DOHH2 (cell line): ENCODE measurements around the gene CHERP.

Experiments used
- EZH2phosphoT487 ChIP-seq: fragments of 200-600 bp; sonication (generic); IDR thresholded peaks from 2 replicates; pipeline ENCODE4 v1.6.1; 2017; ENCODE audit warnings: borderline replicate concordance, mild to moderate bottlenecking, antibody characterized with exemption, low read length, moderate library complexity, mixed read lengths
- TF ChIP-seq, protein P1 (sequence below): fragments of 200-600 bp; sonication (generic); IDR thresholded peaks from one replicate; pipeline ENCODE4 v1.5.1; 2014; ENCODE audit warnings: antibody characterized with exemption, mild to moderate bottlenecking, low read depth, low read length; ENCODE audit not compliant: poor library complexity, severe bottlenecking

DNA sequence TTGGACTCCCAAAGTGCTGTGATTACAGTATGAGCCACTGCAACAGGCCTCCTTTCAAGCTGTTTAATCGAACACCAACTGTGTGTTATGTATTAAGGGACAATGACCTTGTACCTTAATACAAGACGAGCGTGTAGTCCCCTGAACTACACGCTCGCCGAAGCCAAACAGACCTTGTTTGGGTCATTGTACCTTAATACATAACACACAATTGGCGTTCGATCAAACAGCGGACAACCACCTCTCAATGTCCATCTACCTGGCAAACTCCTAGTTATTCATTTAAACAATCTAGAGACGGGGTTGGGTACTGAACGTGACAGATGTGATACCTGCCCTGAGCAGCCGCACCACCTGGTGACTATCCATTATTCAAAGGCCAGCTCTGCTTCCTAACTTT lies 1.3 kb downstream of the CHERP start:
- TF ChIP-seq, protein P1, sequence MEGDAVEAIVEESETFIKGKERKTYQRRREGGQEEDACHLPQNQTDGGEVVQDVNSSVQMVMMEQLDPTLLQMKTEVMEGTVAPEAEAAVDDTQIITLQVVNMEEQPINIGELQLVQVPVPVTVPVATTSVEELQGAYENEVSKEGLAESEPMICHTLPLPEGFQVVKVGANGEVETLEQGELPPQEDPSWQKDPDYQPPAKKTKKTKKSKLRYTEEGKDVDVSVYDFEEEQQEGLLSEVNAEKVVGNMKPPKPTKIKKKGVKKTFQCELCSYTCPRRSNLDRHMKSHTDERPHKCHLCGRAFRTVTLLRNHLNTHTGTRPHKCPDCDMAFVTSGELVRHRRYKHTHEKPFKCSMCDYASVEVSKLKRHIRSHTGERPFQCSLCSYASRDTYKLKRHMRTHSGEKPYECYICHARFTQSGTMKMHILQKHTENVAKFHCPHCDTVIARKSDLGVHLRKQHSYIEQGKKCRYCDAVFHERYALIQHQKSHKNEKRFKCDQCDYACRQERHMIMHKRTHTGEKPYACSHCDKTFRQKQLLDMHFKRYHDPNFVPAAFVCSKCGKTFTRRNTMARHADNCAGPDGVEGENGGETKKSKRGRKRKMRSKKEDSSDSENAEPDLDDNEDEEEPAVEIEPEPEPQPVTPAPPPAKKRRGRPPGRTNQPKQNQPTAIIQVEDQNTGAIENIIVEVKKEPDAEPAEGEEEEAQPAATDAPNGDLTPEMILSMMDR, result no peak
- TF ChIP-seq EZH2phosphoT487, result no peak
